PC-3 (cell line): Measurements from ENCODE around the gene PORCN. TPM values are rescaled to one million over a fixed set of nuclear protein-coding genes. Genes with fewer than 3 reads are reported as not detected.

Experiments used
- ATAC-seq: fragments of 200-7000 bp; cut with Tn5 transposase; 2 replicates; pipeline ENCODE4 v1.9.1; 2020; ENCODE audit warnings: mild to moderate bottlenecking, moderate library complexity
- BruUV-seq: library from RNA; stranded (reverse); fragments of 400-500 nt; replicated peaks from 2 replicates; lab custom pipeline; 2021; lab: Mats Ljungman, UMichigan
- CTCF ChIA-PET: fragments of 300-600 bp; sonication (Branson Sonifier 250); formaldehyde crosslinking; loops from one replicate; lab custom pipeline; 2022; ENCODE audit warnings: antibody characterized with exemption; lab: Charles Lee
- POLR2A ChIA-PET: fragments of 300-600 bp; sonication (Branson Sonifier 250); formaldehyde crosslinking; loops from one replicate; lab custom pipeline; 2022; ENCODE audit warnings: antibody characterized with exemption; ENCODE audit not compliant: unreplicated experiment; lab: Charles Lee
- DNase-seq: peaks from one replicate; pipeline ENCODE4 v3.0.0-alpha.2; 2015
- H2AFZ ChIP-seq: fragments of 300-600 bp; sonication (generic); 2 replicates; pipeline ENCODE4 v1.6.0; 2016; ENCODE audit warnings: antibody characterized with exemption, low read length
- H3F3A ChIP-seq: fragments of 300-600 bp; sonication (generic); one replicate; pipeline ENCODE4 v1.6.0; 2017; ENCODE audit warnings: antibody characterized with exemption, low read length, control low read depth, mild to moderate bottlenecking; ENCODE audit not compliant: unreplicated experiment
- H3K27ac ChIP-seq: fragments of 300-600 bp; sonication (generic); 2 replicates; pipeline ENCODE4 v1.5.1; 2016; ENCODE audit warnings: mild to moderate bottlenecking, low read length
- H3K27me3 ChIP-seq: fragments of 300-600 bp; sonication (generic); 2 replicates; pipeline ENCODE4 v1.6.1; 2016; ENCODE audit warnings: low read length, mixed read lengths
- H3K36me3 ChIP-seq: fragments of 300-600 bp; sonication (generic); 2 replicates; pipeline ENCODE4 v1.6.1; 2016; ENCODE audit warnings: low read depth, mixed run types, low read length, mixed read lengths
- H3K4me1 ChIP-seq: fragments of 300-600 bp; sonication (generic); 2 replicates; pipeline ENCODE4 v1.5.1; 2016; ENCODE audit warnings: low read length; ENCODE audit not compliant: insufficient read depth
- H3K4me2 ChIP-seq: fragments of 300-600 bp; sonication (generic); 2 replicates; pipeline ENCODE4 v1.6.0; 2016; ENCODE audit warnings: low read length
- H3K4me3 ChIP-seq: fragments of 300-600 bp; sonication (generic); 2 replicates; pipeline ENCODE4 v1.5.1; 2016; ENCODE audit warnings: mild to moderate bottlenecking, low read length, mixed read lengths
- H3K79me2 ChIP-seq: fragments of 300-600 bp; sonication (generic); 2 replicates; pipeline ENCODE4 v1.6.1; 2017; ENCODE audit warnings: low read length, mixed read lengths
- H3K9ac ChIP-seq: fragments of 300-600 bp; sonication (generic); 2 replicates; pipeline ENCODE4 v1.6.0; 2016; ENCODE audit warnings: mild to moderate bottlenecking, low read length
- H3K9me2 ChIP-seq: fragments of 300-600 bp; sonication (generic); replicated peaks from 2 replicates; pipeline ENCODE4 v1.6.1; 2016; ENCODE audit warnings: mixed run types, low read length, mixed read lengths
- H3K9me3 ChIP-seq: fragments of 300-600 bp; sonication (generic); 2 replicates; pipeline ENCODE4 v1.6.1; 2016; ENCODE audit warnings: low read length, mixed read lengths
- H4K20me1 ChIP-seq: fragments of 300-600 bp; sonication (generic); 2 replicates; pipeline ENCODE4 v1.6.1; 2016; ENCODE audit warnings: low read length, mixed read lengths
- CTCF ChIP-seq: fragments of 300-600 bp; sonication (generic); conservative IDR thresholded peaks from 2 replicates; pipeline ENCODE4 v1.5.1; 2017; ENCODE audit warnings: antibody characterized with exemption, low read depth, mild to moderate bottlenecking, low read length
- EZH2 ChIP-seq: fragments of 300-600 bp; sonication (generic); IDR thresholded peaks from one replicate; pipeline ENCODE4 v1.6.1; 2017; ENCODE audit warnings: antibody characterized with exemption, mild to moderate bottlenecking, low read length; ENCODE audit not compliant: unreplicated experiment
- EZH2phosphoT487 ChIP-seq: fragments of 300-600 bp; sonication (generic); IDR thresholded peaks from 2 replicates; pipeline ENCODE4 v1.6.1; 2018; ENCODE audit warnings: mild to moderate bottlenecking, antibody characterized with exemption, low read length, borderline replicate concordance
- intact Hi-C: fragments of 100-400 bp; cut with micrococcal nuclease; formaldehyde crosslinking; loops from 2 replicates; pipeline ENCODE4 v1.9.0; 2023
- total RNA-seq: library from RNA; depleted of rRNA; stranded (reverse); fragments of >200 nt; gene quantifications from 2 replicates; pipeline ENCODE4 v1.2.3, GENCODE V29; 2014

The PORCN gene
- total RNA-seq, 1 experiment from 2014 or later = 38.9 TPM

DNA sequence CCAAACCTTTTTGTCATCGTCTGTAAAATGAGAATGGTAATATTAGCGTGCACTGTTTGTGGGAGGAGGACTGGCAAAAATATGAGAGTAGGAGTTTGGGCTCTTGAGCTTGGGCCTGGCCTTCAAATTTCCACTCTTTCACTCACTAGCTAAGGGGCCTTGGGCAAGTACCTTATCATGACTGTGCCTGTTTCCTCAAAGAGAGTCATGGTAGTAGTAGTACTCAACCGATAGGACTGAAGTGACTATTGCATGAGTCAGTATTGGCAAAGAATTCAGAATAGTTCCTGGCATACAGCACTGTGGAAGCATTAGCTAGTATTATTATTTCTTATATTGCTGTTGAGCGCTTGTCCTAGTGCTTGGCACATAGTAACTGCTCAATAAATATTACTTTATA, 49.5 kb downstream of the PORCN start:
- BruUV-seq = no TSS peak
- Histone ChIP-seq H3K9ac (no peak overlapping the region), H2AFZ (no peak overlapping the region), H4K20me1 (no peaks in the 10 kb centered on the region), H3K79me2 (no peaks in the 10 kb centered on the region), H3F3A (no peaks in the 10 kb centered on the region), H3K27ac (peak overlapping the region; percentile 62), H3K4me1 (peaks cover 4% of the 10 kb centered on the region; the same call in 1 of the 2 replicates), H3K9me2 (no peaks in the 10 kb centered on the region), H3K9me3 (no peaks in the 10 kb centered on the region), H3K36me3 (peaks cover 23% of the 10 kb centered on the region), H3K4me3 (no peak overlapping the region), H3K4me2 (no peak overlapping the region), H3K27me3 (no peaks in the 10 kb centered on the region)
- DNase-seq (peak; percentile 89), ATAC-seq (peak; percentile 99)
- ChIA-PET CTCF (interaction anchor here (0.6 kb wide), 1 partner anchor 19 kb away, joined by 7 read pairs; the partner anchor contains the start of gene TBC1D25), POLR2A (no interaction called here)
- intact Hi-C loops = no loop called here
- TF ChIP-seq CTCF (no peak), EZH2 (no peak), EZH2phosphoT487 (no peak)

DNA sequence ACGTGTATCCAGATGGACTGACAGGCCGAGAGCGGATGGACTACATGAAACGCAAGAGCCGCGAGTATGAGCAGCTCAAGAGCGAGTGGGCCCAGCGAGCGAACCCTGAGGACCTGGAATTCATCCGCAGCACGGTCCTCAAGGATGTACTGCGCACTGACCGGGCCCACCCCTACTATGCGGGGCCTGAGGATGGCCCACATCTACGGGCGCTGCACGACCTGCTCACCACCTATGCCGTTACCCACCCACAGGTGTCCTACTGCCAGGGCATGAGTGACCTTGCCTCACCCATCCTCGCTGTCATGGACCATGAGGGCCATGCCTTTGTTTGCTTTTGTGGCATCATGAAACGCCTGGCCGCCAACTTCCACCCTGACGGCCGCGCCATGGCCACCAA, 50.8 kb downstream of the PORCN start:
- no peaks in the 10 kb centered on the region for H3K9me3 ChIP-seq
- no peak overlapping the region for H2AFZ ChIP-seq
- intact Hi-C loops = no loop called here
- ATAC-seq = no peak
- ChIA-PET CTCF (no interaction called here), POLR2A (no interaction called here)
- no peaks in the 10 kb centered on the region for H3K9me2 ChIP-seq
- H3K79me2 ChIP-seq = no peaks in the 10 kb centered on the region
- TF ChIP-seq EZH2 (no peak), EZH2phosphoT487 (no peak), CTCF (no peak)
- no peak overlapping the region for H3K9ac ChIP-seq
- peaks cover 22% of the 10 kb centered on the region for H3K36me3 ChIP-seq
- H3K4me2 ChIP-seq = no peak overlapping the region
- no peaks in the 10 kb centered on the region for H3F3A ChIP-seq
- no peaks in the 10 kb centered on the region for H3K27me3 ChIP-seq
- H4K20me1 ChIP-seq = no peaks in the 10 kb centered on the region
- no peak for DNase-seq
- TSS peak; percentile 20 for BruUV-seq
- no peak overlapping the region for H3K27ac ChIP-seq
- no peak overlapping the region for H3K4me3 ChIP-seq
- H3K4me1 ChIP-seq = peaks cover 4% of the 10 kb centered on the region; the same call in 1 of the 2 replicates

DNA sequence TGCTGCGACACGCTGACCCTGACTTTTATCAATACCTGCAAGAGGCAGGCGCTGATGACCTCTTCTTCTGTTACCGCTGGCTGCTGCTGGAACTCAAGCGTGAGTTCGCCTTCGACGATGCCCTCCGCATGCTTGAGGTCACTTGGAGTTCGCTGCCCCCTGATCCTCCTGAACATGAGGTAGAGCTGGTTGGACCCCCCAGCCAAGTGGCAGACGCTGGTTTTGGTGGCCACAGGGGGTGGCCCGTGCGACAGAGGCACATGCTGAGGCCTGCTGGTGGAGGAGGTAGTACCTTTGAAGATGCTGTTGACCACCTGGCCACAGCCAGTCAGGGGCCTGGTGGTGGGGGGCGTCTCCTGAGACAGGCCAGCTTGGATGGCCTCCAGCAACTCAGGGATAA, 51.3 kb downstream of the PORCN start:
- no peaks in the 10 kb centered on the region for H3K27me3 ChIP-seq
- peaks cover 4% of the 10 kb centered on the region; the same call in 1 of the 2 replicates for H3K4me1 ChIP-seq
- no TSS peak for BruUV-seq
- intact Hi-C loops = no loop called here
- H3K9me3 ChIP-seq = no peaks in the 10 kb centered on the region
- H3K4me2 ChIP-seq = no peak overlapping the region
- H3K79me2 ChIP-seq = no peaks in the 10 kb centered on the region
- peaks cover 17% of the 10 kb centered on the region for H3K36me3 ChIP-seq
- H2AFZ ChIP-seq = no peak overlapping the region
- DNase-seq (no peak), ATAC-seq (no peak)
- H3K9ac ChIP-seq = no peak overlapping the region
- CTCF ChIA-PET = no interaction called here
- no peaks in the 10 kb centered on the region for H3F3A ChIP-seq
- H3K9me2 ChIP-seq = no peaks in the 10 kb centered on the region
- TF ChIP-seq EZH2phosphoT487 = no peak
- TF ChIP-seq EZH2 = no peak
- H4K20me1 ChIP-seq = no peaks in the 10 kb centered on the region
- no peak overlapping the region for H3K4me3 ChIP-seq
- POLR2A ChIA-PET = no interaction called here
- no peak overlapping the region for H3K27ac ChIP-seq
